Measurements from ENCODE around the gene WDR46.
A peak's percentile ranks its signal among the peaks of the same experiment; 100 is the strongest.

DNA sequence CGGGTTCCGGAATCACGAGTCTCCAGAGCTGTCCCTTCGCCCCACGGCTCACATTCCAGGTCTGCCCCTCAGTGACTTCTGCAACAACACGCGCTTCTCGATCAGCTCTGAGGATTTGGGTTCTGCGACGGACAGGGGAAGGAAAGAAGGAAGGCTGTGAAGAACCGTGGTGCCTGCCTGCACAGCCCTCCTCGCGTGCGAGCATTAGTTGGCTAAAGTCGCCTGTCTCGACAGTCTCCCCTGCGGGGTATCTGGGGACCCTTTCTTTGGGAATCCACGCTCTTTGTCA lies 40.5 kb downstream of the WDR46 start:
- TF ChIP-seq TAF1 (IDR thresholded peaks at IDR 0.05; ENCODE audit: low read depth) (no peak), MXI1 (conservative IDR thresholded peaks at IDR 0.05; ENCODE audit: poor library complexity, severe bottlenecking) (peak; percentile 29), SMC3 (conservative IDR thresholded peaks at IDR 0.05; ENCODE audit: poor library complexity) (peak; percentile 56), EZH2 (IDR thresholded peaks at IDR 0.05; ENCODE audit: borderline replicate concordance, insufficient read depth, low read length, poor library complexity, severe bottlenecking) (no peak)
- TF ChIP-seq, protein P1, sequence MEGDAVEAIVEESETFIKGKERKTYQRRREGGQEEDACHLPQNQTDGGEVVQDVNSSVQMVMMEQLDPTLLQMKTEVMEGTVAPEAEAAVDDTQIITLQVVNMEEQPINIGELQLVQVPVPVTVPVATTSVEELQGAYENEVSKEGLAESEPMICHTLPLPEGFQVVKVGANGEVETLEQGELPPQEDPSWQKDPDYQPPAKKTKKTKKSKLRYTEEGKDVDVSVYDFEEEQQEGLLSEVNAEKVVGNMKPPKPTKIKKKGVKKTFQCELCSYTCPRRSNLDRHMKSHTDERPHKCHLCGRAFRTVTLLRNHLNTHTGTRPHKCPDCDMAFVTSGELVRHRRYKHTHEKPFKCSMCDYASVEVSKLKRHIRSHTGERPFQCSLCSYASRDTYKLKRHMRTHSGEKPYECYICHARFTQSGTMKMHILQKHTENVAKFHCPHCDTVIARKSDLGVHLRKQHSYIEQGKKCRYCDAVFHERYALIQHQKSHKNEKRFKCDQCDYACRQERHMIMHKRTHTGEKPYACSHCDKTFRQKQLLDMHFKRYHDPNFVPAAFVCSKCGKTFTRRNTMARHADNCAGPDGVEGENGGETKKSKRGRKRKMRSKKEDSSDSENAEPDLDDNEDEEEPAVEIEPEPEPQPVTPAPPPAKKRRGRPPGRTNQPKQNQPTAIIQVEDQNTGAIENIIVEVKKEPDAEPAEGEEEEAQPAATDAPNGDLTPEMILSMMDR (IDR thresholded peaks at IDR 0.05; ENCODE audit: poor library complexity, severe bottlenecking), result no peak
- TF ChIP-seq, protein P2, sequence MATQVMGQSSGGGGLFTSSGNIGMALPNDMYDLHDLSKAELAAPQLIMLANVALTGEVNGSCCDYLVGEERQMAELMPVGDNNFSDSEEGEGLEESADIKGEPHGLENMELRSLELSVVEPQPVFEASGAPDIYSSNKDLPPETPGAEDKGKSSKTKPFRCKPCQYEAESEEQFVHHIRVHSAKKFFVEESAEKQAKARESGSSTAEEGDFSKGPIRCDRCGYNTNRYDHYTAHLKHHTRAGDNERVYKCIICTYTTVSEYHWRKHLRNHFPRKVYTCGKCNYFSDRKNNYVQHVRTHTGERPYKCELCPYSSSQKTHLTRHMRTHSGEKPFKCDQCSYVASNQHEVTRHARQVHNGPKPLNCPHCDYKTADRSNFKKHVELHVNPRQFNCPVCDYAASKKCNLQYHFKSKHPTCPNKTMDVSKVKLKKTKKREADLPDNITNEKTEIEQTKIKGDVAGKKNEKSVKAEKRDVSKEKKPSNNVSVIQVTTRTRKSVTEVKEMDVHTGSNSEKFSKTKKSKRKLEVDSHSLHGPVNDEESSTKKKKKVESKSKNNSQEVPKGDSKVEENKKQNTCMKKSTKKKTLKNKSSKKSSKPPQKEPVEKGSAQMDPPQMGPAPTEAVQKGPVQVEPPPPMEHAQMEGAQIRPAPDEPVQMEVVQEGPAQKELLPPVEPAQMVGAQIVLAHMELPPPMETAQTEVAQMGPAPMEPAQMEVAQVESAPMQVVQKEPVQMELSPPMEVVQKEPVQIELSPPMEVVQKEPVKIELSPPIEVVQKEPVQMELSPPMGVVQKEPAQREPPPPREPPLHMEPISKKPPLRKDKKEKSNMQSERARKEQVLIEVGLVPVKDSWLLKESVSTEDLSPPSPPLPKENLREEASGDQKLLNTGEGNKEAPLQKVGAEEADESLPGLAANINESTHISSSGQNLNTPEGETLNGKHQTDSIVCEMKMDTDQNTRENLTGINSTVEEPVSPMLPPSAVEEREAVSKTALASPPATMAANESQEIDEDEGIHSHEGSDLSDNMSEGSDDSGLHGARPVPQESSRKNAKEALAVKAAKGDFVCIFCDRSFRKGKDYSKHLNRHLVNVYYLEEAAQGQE (IDR thresholded peaks at IDR 0.05; ENCODE audit: borderline replicate concordance), result no peak
